Sigmoid colon (tissue), 7 donors: ENCODE measurements around the gene GABRR2. TPM values are rescaled to one million over a fixed set of nuclear protein-coding genes. Genes with fewer than 3 reads are reported as not detected.
A peak's percentile ranks its signal among the peaks of the same experiment; 100 is the strongest.
"Not testable (repeated sequence)": the region's sequence is repeated elsewhere in the genome, so short reads cannot be mapped to it uniquely, and the experiment has no call there.

Source experiments
- DNase-seq: peaks from one replicate; pipeline ENCODE4 v3.0.0-alpha.2; 2019
- H3K27ac ChIP-seq, 4 donors: fragments of 200-600 bp; sonication (generic); one replicate each; pipeline ENCODE4 v1.5.1; 2016 to 2019; ENCODE audit warnings: mild to moderate bottlenecking in 1 of 4
- H3K27me3 ChIP-seq, 3 donors: fragments of 200-600 bp; sonication (generic); one replicate each; pipeline ENCODE4 v1.5.1; 2019; ENCODE audit warnings: mild to moderate bottlenecking in 1 of 3
- H3K36me3 ChIP-seq, 4 donors: fragments of 200-600 bp; sonication (generic); one replicate each; pipeline ENCODE4 v1.5.1; 2016 to 2019
- H3K4me1 ChIP-seq, 4 donors: fragments of 200-600 bp; sonication (generic); one replicate each; pipeline ENCODE4 v1.5.1; 2017 to 2019
- H3K4me3 ChIP-seq, 4 donors: fragments of 200-600 bp; sonication (generic); one replicate each; pipeline ENCODE4 v1.5.1; 2017 to 2019; ENCODE audit warnings: mild to moderate bottlenecking in 2 of 4, moderate library complexity in 1 of 4
- H3K9me3 ChIP-seq, 4 donors: fragments of 200-600 bp in 3 of 4; sonication (generic) in 3 of 4; one replicate each; pipeline versions ENCODE4 v1.5.1 to v1.6.1; 2013 to 2019
- CTCF ChIP-seq, 4 experiments: fragments of 450-650 bp in 3 of 4; fragments of 200-600 bp in 1 of 4; IDR thresholded peaks; one replicate each; pipeline ENCODE4 v1.5.1; 2016 to 2019; ENCODE audit warnings: antibody characterized with exemption in 4 of 4, mild to moderate bottlenecking in 3 of 4, moderate library complexity in 2 of 4
- EP300 ChIP-seq, 4 donors: sonication (generic); formaldehyde crosslinking; IDR thresholded peaks; one replicate each; pipeline ENCODE4 v1.6.1; 2017; ENCODE audit warnings: antibody characterized with exemption in 4 of 4
- POLR2A ChIP-seq, 2 donors: fragments of 450-650 bp; IDR thresholded peaks; one replicate each; pipeline ENCODE4 v1.6.1; 2016; ENCODE audit warnings: antibody characterized with exemption in 2 of 2, mild to moderate bottlenecking in 2 of 2, moderate library complexity in 2 of 2
- POLR2AphosphoS5 ChIP-seq, 4 donors: sonication (generic); formaldehyde crosslinking; IDR thresholded peaks; one replicate each; pipeline ENCODE4 v1.6.1; 2017; ENCODE audit warnings: antibody characterized with exemption in 4 of 4
- WGBS, 2 donors: extraction: QIAGEN DNeasy Blood & Tissue Kit; methylation state at CpG; one replicate each; pipeline ENCODE4 v1.1.7; 2013; 5-methylcytosine and 5-hydroxymethylcytosine counted together
- intact Hi-C: fragments of 100-400 bp; cut with DNase I; formaldehyde crosslinking; loops from one replicate; pipeline ENCODE4 v1.15.1; 2023
- polyA plus RNA-seq, 3 donors: library from polyadenylated mRNA; stranded (reverse); fragments of 200-250 nt; gene quantifications; one replicate each; pipeline ENCODE4 v1.2.3, GENCODE V29; 2013
- total RNA-seq, 4 donors: library from RNA; depleted of rRNA; stranded (reverse); fragments of >200 nt; gene quantifications; one replicate each; pipeline ENCODE4 v1.1.0, GENCODE V29; 2016
- donor health status: healthy with polysubstance abuse.
- donor health status: Bipolar disorder and iron deficiency.
- donor health status: healthy.

GABRR2 gene
- total and polyA plus RNA-seq, 7 donors: 0.36 to 2.8 (median 0.99) TPM; not detected in 2

- intact Hi-C loops: loop anchor here (5.0 kb wide), 1 partner anchor 67 kb away; no protein-coding TSS in a partner anchor
- Histone ChIP-seq H3K4me3 (no peak overlapping the region), H3K36me3 (no peaks in the 10 kb centered on the region), H3K9me3 (peaks cover 0 to 6% (median 0%) of the 10 kb centered on the region in 4 donors), H3K4me1 (peaks cover 0 to 8% (median 0%) of the 10 kb centered on the region in 4 donors), H3K27ac (no peak overlapping the region), H3K27me3 (no peaks in the 10 kb centered on the region)
- no peak for DNase-seq
- TF ChIP-seq POLR2A (IDR thresholded peaks at IDR 0.05) (no peak), POLR2AphosphoS5 (IDR thresholded peaks at IDR 0.05) (no peak), CTCF (IDR thresholded peaks at IDR 0.05) (no peak), EP300 (IDR thresholded peaks at IDR 0.05) (no peak)
- WGBS, 2 donors: 62 to 90% methylated on average over 3 of the region's 3 CpGs
Measured at GRCh38 chr6:89239338-89239737, 75.8 kb downstream of the GABRR2 start.

DNA sequence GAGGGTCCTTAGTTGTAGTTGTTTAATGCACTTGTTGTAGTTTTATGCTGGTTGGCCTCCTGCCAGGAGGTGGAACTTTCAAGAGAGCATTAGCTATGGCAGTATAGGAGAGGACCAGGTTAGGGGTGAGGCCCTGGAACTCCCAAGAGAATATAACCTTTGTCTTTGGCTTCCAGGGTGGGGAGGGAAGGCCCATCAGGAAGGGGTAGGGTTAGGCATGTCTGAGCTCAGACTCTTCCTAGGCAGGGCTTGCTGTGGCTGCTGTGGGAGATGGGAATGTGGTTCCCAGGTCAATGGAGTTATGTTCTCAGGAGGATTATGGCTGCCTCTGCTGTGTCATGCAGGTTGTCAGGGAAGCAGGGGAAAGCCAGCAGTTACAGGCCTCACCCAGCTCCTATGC, 77.9 kb downstream of the GABRR2 start:
- no peaks in the 10 kb centered on the region for H3K27me3 ChIP-seq
- no peak for DNase-seq
- H3K4me1 ChIP-seq: peaks cover 0 to 1% (median 0%) of the 10 kb centered on the region in 4 donors
- no peak for TF ChIP-seq EP300 (IDR thresholded peaks at IDR 0.05)
- TF ChIP-seq POLR2A (IDR thresholded peaks at IDR 0.05): no peak
- TF ChIP-seq POLR2AphosphoS5 (IDR thresholded peaks at IDR 0.05): no peak
- peaks cover 0 to 6% (median 0%) of the 10 kb centered on the region in 4 donors for H3K9me3 ChIP-seq
- no peak overlapping the region for H3K4me3 ChIP-seq
- H3K36me3 ChIP-seq: no peaks in the 10 kb centered on the region
- H3K27ac ChIP-seq: no peak overlapping the region
- intact Hi-C loops: loop anchor here (5.0 kb wide), 1 partner anchor 65 kb away; no protein-coding TSS in a partner anchor

GRCh38 chr6:89233605-89234004, 81.5 kb downstream of the GABRR2 start:
- intact Hi-C loops, H3K27ac ChIP-seq, H3K4me3 ChIP-seq, DNase-seq, H3K27me3 ChIP-seq, H3K36me3 ChIP-seq, H3K4me1 ChIP-seq, H3K9me3 ChIP-seq: not testable (repeated sequence)
- WGBS, 2 donors: 74 to 92% methylated on average over 15 of the region's 15 CpGs

GRCh38 chr6:89222712-89223039, 92.4 kb downstream of the GABRR2 start:
- DNase-seq: no peak
- Histone ChIP-seq H3K27me3 (no peaks in the 10 kb centered on the region), H3K36me3 (no peaks in the 10 kb centered on the region), H3K4me3 (no peak overlapping the region), H3K9me3 (no peaks in the 10 kb centered on the region), H3K27ac (peak overlapping the region in 2 of 4 donors; percentile 34 to 60), H3K4me1 (peaks cover 0 to 17% (median 11%) of the 10 kb centered on the region in 4 donors)
- TF ChIP-seq CTCF (IDR thresholded peaks at IDR 0.05) (no peak), EP300 (IDR thresholded peaks at IDR 0.05) (no peak), POLR2A (IDR thresholded peaks at IDR 0.05) (no peak), POLR2AphosphoS5 (IDR thresholded peaks at IDR 0.05) (no peak)
- 57 to 66% methylated on average over 4 of the region's 4 CpGs for WGBS, 2 donors
- intact Hi-C loops: loop anchor here (5.0 kb wide), 1 partner anchor 45 kb away; no protein-coding TSS in a partner anchor

DNA sequence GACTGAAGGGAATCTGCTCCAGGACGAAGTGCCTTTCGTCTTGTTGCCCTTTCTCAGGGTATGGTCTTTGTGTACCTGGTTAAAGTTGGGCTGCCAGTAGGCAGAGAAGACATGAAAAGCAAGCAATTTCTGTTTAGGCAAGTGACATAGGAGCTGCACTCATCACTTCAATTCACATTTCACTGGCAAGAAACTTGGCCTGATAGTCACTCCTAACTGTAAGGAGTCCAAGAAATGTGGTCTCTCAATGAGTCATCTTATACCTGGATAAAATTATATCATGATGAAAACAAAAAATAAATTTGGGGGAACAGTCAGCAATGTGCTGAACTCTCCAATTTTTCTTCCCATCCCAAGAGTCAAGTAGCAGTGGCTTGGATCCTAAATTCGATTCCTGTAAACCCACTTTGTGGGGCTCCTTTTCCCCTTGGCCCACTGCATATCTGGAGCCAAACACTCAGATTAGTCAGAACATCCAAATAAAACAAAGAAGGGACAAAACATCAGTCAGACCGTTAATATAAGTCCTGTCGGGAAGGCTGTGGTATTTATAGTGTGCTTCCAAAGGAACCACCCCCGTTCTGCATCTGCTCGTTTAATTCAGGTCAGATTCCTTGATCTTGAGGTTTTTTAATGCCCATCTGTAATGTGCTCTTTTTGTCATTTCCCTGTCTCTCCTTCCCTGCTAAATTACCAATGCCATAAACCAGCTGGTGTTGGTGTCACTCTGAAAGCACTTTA, 93.0 kb downstream of the GABRR2 start:
- DNase-seq: no peak
- TF ChIP-seq EP300 (IDR thresholded peaks at IDR 0.05) (no peak), POLR2A (IDR thresholded peaks at IDR 0.05) (no peak), POLR2AphosphoS5 (IDR thresholded peaks at IDR 0.05) (no peak), CTCF (IDR thresholded peaks at IDR 0.05) (no peak)
- Histone ChIP-seq H3K4me1 (peaks cover 0 to 18% (median 12%) of the 10 kb centered on the region in 4 donors), H3K9me3 (no peaks in the 10 kb centered on the region), H3K27me3 (no peaks in the 10 kb centered on the region), H3K4me3 (no peak overlapping the region), H3K36me3 (no peaks in the 10 kb centered on the region), H3K27ac (peak overlapping the region in 2 of 4 donors; percentile 34 to 60)
- whole genome bisulfite sequencing, 2 donors: 57 to 65% methylated on average over 7 of the region's 7 CpGs
- intact Hi-C loops: loop anchor here (5.0 kb wide), 1 partner anchor 45 kb away; no protein-coding TSS in a partner anchor
